Measurements from ENCODE around the gene E2F7.

DNA sequence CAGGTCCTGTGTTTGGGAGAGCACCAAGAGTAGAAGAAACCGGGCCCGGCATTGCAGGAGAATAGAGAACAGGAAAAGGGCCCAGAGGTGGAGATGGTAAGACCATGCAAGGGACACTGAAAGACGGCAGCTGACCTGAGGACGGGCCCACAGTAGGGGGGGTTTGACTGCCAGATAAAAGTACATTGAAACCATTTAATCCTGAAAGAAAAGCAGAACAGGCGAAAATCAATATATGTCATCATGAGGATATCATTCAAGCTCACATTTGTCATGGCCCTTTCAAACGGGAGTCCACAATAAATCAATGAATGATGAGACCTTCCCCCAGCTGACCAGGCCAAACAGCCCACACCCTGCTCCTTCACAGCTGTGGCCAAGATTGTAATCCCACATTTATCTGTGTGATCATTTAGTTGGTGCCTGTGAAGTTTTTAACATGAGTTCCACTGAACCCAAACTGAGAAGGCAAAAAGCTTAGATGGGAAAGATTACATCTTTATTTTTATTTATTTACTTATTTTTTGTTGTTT lies 39.5 kb downstream of the E2F7 start:
- TF ChIP-seq, protein P1, sequence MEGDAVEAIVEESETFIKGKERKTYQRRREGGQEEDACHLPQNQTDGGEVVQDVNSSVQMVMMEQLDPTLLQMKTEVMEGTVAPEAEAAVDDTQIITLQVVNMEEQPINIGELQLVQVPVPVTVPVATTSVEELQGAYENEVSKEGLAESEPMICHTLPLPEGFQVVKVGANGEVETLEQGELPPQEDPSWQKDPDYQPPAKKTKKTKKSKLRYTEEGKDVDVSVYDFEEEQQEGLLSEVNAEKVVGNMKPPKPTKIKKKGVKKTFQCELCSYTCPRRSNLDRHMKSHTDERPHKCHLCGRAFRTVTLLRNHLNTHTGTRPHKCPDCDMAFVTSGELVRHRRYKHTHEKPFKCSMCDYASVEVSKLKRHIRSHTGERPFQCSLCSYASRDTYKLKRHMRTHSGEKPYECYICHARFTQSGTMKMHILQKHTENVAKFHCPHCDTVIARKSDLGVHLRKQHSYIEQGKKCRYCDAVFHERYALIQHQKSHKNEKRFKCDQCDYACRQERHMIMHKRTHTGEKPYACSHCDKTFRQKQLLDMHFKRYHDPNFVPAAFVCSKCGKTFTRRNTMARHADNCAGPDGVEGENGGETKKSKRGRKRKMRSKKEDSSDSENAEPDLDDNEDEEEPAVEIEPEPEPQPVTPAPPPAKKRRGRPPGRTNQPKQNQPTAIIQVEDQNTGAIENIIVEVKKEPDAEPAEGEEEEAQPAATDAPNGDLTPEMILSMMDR (conservative IDR thresholded peaks at IDR 0.05; ENCODE audit: low read depth, low read length): no peak
- TF ChIP-seq RAD21 (IDR thresholded peaks at IDR 0.05; ENCODE audit: low read length): no peak

All from IMR-90 (cell line).